Hepatocyte (in vitro differentiated cells): ENCODE data around the gene RIOX2. TPM values are rescaled to one million over a fixed set of nuclear protein-coding genes. Genes with fewer than 3 reads are reported as not detected.

ENCODE experiments used
- DNase-seq: peaks from one replicate; pipeline ENCODE4 v3.0.0-alpha.2; 2016; ENCODE audit warnings: low spot score
- H2AFZ ChIP-seq: fragments of 200-600 bp; sonication (generic); 2 replicates; pipeline ENCODE4 v1.6.0; 2016; ENCODE audit warnings: antibody characterized with exemption, mild to moderate bottlenecking
- H3K27ac ChIP-seq: fragments of 200-600 bp; sonication (generic); 2 replicates; pipeline ENCODE4 v1.5.1; 2016; ENCODE audit warnings: mild to moderate bottlenecking
- H3K27me3 ChIP-seq: fragments of 200-600 bp; sonication (generic); 2 replicates; pipeline ENCODE4 v1.6.1; 2016
- H3K36me3 ChIP-seq: fragments of 200-600 bp; sonication (generic); replicated peaks from 2 replicates; pipeline ENCODE4 v1.5.1; 2016; ENCODE audit warnings: low read depth; ENCODE audit not compliant: insufficient read depth
- H3K4me1 ChIP-seq: fragments of 200-600 bp; sonication (generic); 2 replicates; pipeline ENCODE4 v1.5.1; 2016; ENCODE audit warnings: mild to moderate bottlenecking, moderate library complexity; ENCODE audit not compliant: insufficient read depth
- H3K4me2 ChIP-seq: fragments of 200-600 bp; sonication (generic); 2 replicates; pipeline ENCODE4 v1.6.0; 2016
- H3K4me3 ChIP-seq: fragments of 200-600 bp; sonication (generic); 2 replicates; pipeline ENCODE4 v1.5.1; 2016; ENCODE audit warnings: mild to moderate bottlenecking
- H3K79me2 ChIP-seq: fragments of 200-600 bp; sonication (generic); 2 replicates; pipeline ENCODE4 v1.6.0; 2017; ENCODE audit warnings: mild to moderate bottlenecking
- H3K9me2 ChIP-seq: fragments of 200-600 bp; sonication (generic); replicated peaks from 2 replicates; pipeline ENCODE4 v1.6.0; 2017; ENCODE audit warnings: mild to moderate bottlenecking; ENCODE audit not compliant: insufficient read depth
- H3K9me3 ChIP-seq: fragments of 200-600 bp; sonication (generic); 2 replicates; pipeline ENCODE4 v1.5.1; 2016; ENCODE audit warnings: low read depth, mild to moderate bottlenecking
- H4K20me1 ChIP-seq: fragments of 200-600 bp; sonication (generic); 2 replicates; pipeline ENCODE4 v1.6.0; 2016; ENCODE audit warnings: mild to moderate bottlenecking; ENCODE audit not compliant: insufficient read depth, poor library complexity, severe bottlenecking
- CTCF ChIP-seq: fragments of 200-600 bp; sonication (generic); IDR thresholded peaks from 2 replicates; pipeline ENCODE4 v1.5.1; 2016; ENCODE audit warnings: antibody characterized with exemption, mild to moderate bottlenecking; ENCODE audit not compliant: poor library complexity
- EZH2 ChIP-seq: fragments of 200-600 bp; sonication (generic); IDR thresholded peaks from 2 replicates; pipeline ENCODE4 v1.6.1; 2016; ENCODE audit warnings: antibody characterized with exemption, mild to moderate bottlenecking, borderline replicate concordance
- EZH2phosphoT487 ChIP-seq: fragments of 200-600 bp; sonication (generic); IDR thresholded peaks from one replicate; pipeline ENCODE4 v1.6.1; 2018; ENCODE audit warnings: antibody characterized with exemption, mild to moderate bottlenecking, low read depth, moderate library complexity; ENCODE audit not compliant: unreplicated experiment, severe bottlenecking
- WGBS: methylation state at CpG from one replicate; pipeline ENCODE4 v1.1.6; 2016; ENCODE audit warnings: low lambda C conversion rate; ENCODE audit errors: missing lambda C conversion rate; 5-methylcytosine and 5-hydroxymethylcytosine counted together
- polyA plus RNA-seq: library from polyadenylated mRNA; unstranded; fragments of >200 nt; fragmentation: Nextera tagmentation; extraction: Ambion mirVana; gene quantifications from 2 replicates; pipeline ENCODE4 v1.2.1, GENCODE V29; 2016
- total RNA-seq: library from RNA; depleted of rRNA; stranded (reverse); fragments of >200 nt; gene quantifications from 2 replicates; pipeline ENCODE4 v1.2.3, GENCODE V29; 2014

Gene RIOX2
- total and polyA plus RNA-seq, 2 experiments from 2014 or later, result 15.5 to 26.2 TPM

GRCh38 chr3:98004721-98005120 lies 32.5 kb upstream of the RIOX2 start:
- H3K4me1 ChIP-seq, result no peaks in the 10 kb centered on the region
- no peaks in the 10 kb centered on the region for H3K9me3 ChIP-seq
- no peaks in the 10 kb centered on the region for H3K9me2 ChIP-seq
- TF ChIP-seq CTCF (no peak), EZH2 (no peak), EZH2phosphoT487 (no peak)
- H3K36me3 ChIP-seq, result no peaks in the 10 kb centered on the region
- H3K4me2 ChIP-seq, result no peak overlapping the region
- H3K27me3 ChIP-seq, result no peaks in the 10 kb centered on the region
- H4K20me1 ChIP-seq, result no peaks in the 10 kb centered on the region
- 90% methylated on average over 3 of the region's 3 CpGs for WGBS
- no peak overlapping the region for H3K4me3 ChIP-seq
- no peaks in the 10 kb centered on the region for H3K79me2 ChIP-seq
- no peak overlapping the region for H3K27ac ChIP-seq
- H2AFZ ChIP-seq, result no peak overlapping the region
- no peak for DNase-seq

- TF ChIP-seq CTCF (no peak), EZH2 (no peak), EZH2phosphoT487 (no peak)
- Histone ChIP-seq H3K4me1 (no peaks in the 10 kb centered on the region), H4K20me1 (no peaks in the 10 kb centered on the region), H3K27ac (no peak overlapping the region), H2AFZ (no peak overlapping the region), H3K27me3 (no peaks in the 10 kb centered on the region), H3K9me2 (no peaks in the 10 kb centered on the region), H3K4me2 (no peak overlapping the region), H3K79me2 (no peaks in the 10 kb centered on the region), H3K4me3 (no peak overlapping the region), H3K9me3 (no peaks in the 10 kb centered on the region), H3K36me3 (no peaks in the 10 kb centered on the region)
- WGBS, result 80% methylated on average over 2 of the region's 2 CpGs
- no peak for DNase-seq
These were observed 31.2 kb upstream of the RIOX2 start for GRCh38 chr3:98003306-98003969.

- Histone ChIP-seq H3K27ac (no peak overlapping the region), H3K4me1 (no peaks in the 10 kb centered on the region), H3K27me3 (no peaks in the 10 kb centered on the region), H3K4me2 (no peak overlapping the region), H3K79me2 (no peaks in the 10 kb centered on the region), H3K4me3 (no peak overlapping the region), H2AFZ (no peak overlapping the region), H3K9me2 (no peaks in the 10 kb centered on the region), H3K9me3 (no peaks in the 10 kb centered on the region), H3K36me3 (no peaks in the 10 kb centered on the region), H4K20me1 (no peaks in the 10 kb centered on the region)
- no peak for DNase-seq
- no peak for TF ChIP-seq EZH2phosphoT487
- no peak for TF ChIP-seq CTCF
- no peak for TF ChIP-seq EZH2
- WGBS, result 92% methylated on average over 1 of the region's 1 CpG
These were observed 30.5 kb upstream of the RIOX2 start for GRCh38 chr3:98002717-98003116.

- no peaks in the 10 kb centered on the region for H3K36me3 ChIP-seq
- no peak for DNase-seq
- 38% methylated on average over 1 of the region's 1 CpG for WGBS
- no peak overlapping the region for H3K4me2 ChIP-seq
- no peak overlapping the region for H2AFZ ChIP-seq
- no peaks in the 10 kb centered on the region for H3K79me2 ChIP-seq
- no peaks in the 10 kb centered on the region for H3K27me3 ChIP-seq
- H3K4me3 ChIP-seq, result no peak overlapping the region
- no peaks in the 10 kb centered on the region for H3K9me3 ChIP-seq
- no peak overlapping the region for H3K27ac ChIP-seq
- no peaks in the 10 kb centered on the region for H4K20me1 ChIP-seq
- no peaks in the 10 kb centered on the region for H3K9me2 ChIP-seq
- H3K4me1 ChIP-seq, result no peaks in the 10 kb centered on the region
- TF ChIP-seq EZH2phosphoT487 (no peak), CTCF (no peak), EZH2 (no peak)
These were observed 27.8 kb upstream of the RIOX2 start for GRCh38 chr3:97999994-98000393.
